HepG2 (cell line): Measurements from ENCODE around the gene GDA. TPM values are rescaled to one million over a fixed set of nuclear protein-coding genes. Genes with fewer than 3 reads are reported as not detected.

Experiments used
- ATAC-seq: fragments of 200-7000 bp; cut with Tn5 transposase; 3 replicates; pipeline ENCODE4 v1.9.1; 2020; ENCODE audit warnings: mild to moderate bottlenecking, moderate library complexity
- BruUV-seq: library from RNA; stranded (reverse); fragments of 400-500 nt; replicated peaks from 2 replicates; lab custom pipeline; 2021; lab: Mats Ljungman, UMichigan
- CTCF ChIA-PET: fragments of 300-600 bp; formaldehyde crosslinking; extraction: SDS; loops from one replicate; lab custom pipeline; 2021; ENCODE audit warnings: low total read pairs, inconsistent platforms, low intra/inter-chr PET ratio; lab: Yijun Ruan, JAX
- POLR2A ChIA-PET: fragments of 350-600 bp; sonication (Branson Sonifier 250); formaldehyde crosslinking; loops from one replicate; lab custom pipeline; 2020; ENCODE audit warnings: antibody characterized with exemption, inconsistent platforms; lab: Yijun Ruan, JAX
- DNase-seq: peaks from one replicate; pipeline ENCODE4 v3.0.0-alpha.2; 2015; ENCODE audit warnings: low spot score
- FAIRE-seq: peaks from 3 replicates; lab custom pipeline; 2011; peaks lifted over from hg19 to GRCh38; lab: Jason Lieb, UNC
- H2AFZ ChIP-seq: one replicate; pipeline ENCODE4 v1.6.1; 2011; ENCODE audit warnings: low read length, inconsistent platforms
- H3K27ac ChIP-seq: fragments of 300-600 bp; 3 replicates; pipeline ENCODE4 v1.8.0; 2011; ENCODE audit warnings: mixed run types, mild to moderate bottlenecking, mixed read lengths, low read length, inconsistent platforms; ENCODE audit not compliant: insufficient read depth; ENCODE audit errors: extremely low read length
- H3K27me3 ChIP-seq, 2 experiments: fragments of 200-600 bp in 1 of 2; 2 replicates in 1 of 2; 3 replicates in 1 of 2; pipeline versions ENCODE4 v1.6.0 to v1.8.0; 2011; ENCODE audit warnings: low read length in 2 of 2, mild to moderate bottlenecking in 2 of 2, moderate library complexity in 2 of 2, inconsistent platforms in 1 of 2; ENCODE audit not compliant: insufficient read depth in 2 of 2, control insufficient read depth in 1 of 2
- H3K36me3 ChIP-seq, 2 experiments: fragments of 200-600 bp in 1 of 2; replicated peaks in 1 of 2; 2 replicates in 1 of 2; 3 replicates in 1 of 2; pipeline versions ENCODE4 v1.5.1 to v1.8.0; 2011; ENCODE audit warnings: low read length in 2 of 2, inconsistent platforms in 1 of 2; ENCODE audit not compliant: insufficient read depth in 2 of 2, control insufficient read depth in 1 of 2
- H3K4me1 ChIP-seq: 2 replicates; pipeline ENCODE4 v1.5.1; 2012; ENCODE audit warnings: low read length, inconsistent platforms; ENCODE audit not compliant: insufficient read depth
- H3K4me2 ChIP-seq: 2 replicates; pipeline ENCODE4 v1.6.0; 2011; ENCODE audit warnings: low read depth, low read length, inconsistent platforms
- H3K4me3 ChIP-seq, 3 experiments: fragments of 200-600 bp in 1 of 3; sonication (generic), shearing (Covaris generic) in 1 of 3; replicated peaks in 1 of 3; 2 replicates each; pipeline ENCODE4 v1.5.1; 2011 to 2016; ENCODE audit warnings: low read length in 3 of 3, inconsistent platforms in 2 of 3, low read depth in 2 of 3, mild to moderate bottlenecking in 2 of 3, control low read depth in 1 of 3, mixed read lengths in 1 of 3; ENCODE audit not compliant: insufficient read depth in 1 of 3
- H3K79me2 ChIP-seq: one replicate; pipeline ENCODE4 v1.6.1; 2011; ENCODE audit warnings: low read length, inconsistent platforms; ENCODE audit not compliant: insufficient read depth
- H3K9ac ChIP-seq: 2 replicates; pipeline ENCODE4 v1.6.0; 2011; ENCODE audit warnings: mild to moderate bottlenecking, low read depth, low read length, inconsistent platforms; ENCODE audit not compliant: insufficient read depth
- H3K9me3 ChIP-seq: 2 replicates; pipeline ENCODE4 v1.5.1; 2012; ENCODE audit warnings: mild to moderate bottlenecking, low read length
- H4K20me1 ChIP-seq: 2 replicates; pipeline ENCODE4 v1.6.0; 2011; ENCODE audit warnings: inconsistent platforms, mild to moderate bottlenecking, low read length, moderate library complexity; ENCODE audit not compliant: insufficient read depth
- CREBL2 ChIP-seq: sonication (generic); formaldehyde crosslinking; IDR thresholded peaks from 2 replicates; pipeline ENCODE4 v1.8.1; 2023; ENCODE audit warnings: missing genetic modification reagents, mild to moderate bottlenecking, borderline replicate concordance
- EP300 ChIP-seq, 3 experiments: sonication (generic) in 1 of 3; formaldehyde crosslinking in 1 of 3; IDR thresholded peaks; 2 replicates each; pipeline versions ENCODE4 v1.5.1 to v1.6.1; 2011 to 2020; ENCODE audit warnings: low read depth in 2 of 3, low read length in 2 of 3, borderline replicate concordance in 1 of 3, improper control_type of control experiment in 1 of 3, mild to moderate bottlenecking in 1 of 3, missing genetic modification reagents in 1 of 3, moderate library complexity in 1 of 3
- GATAD2A ChIP-seq: IDR thresholded peaks from 2 replicates; pipeline ENCODE4 v1.6.1; 2016
- HOXA5 ChIP-seq: sonication (generic); formaldehyde crosslinking; IDR thresholded peaks from 2 replicates; pipeline ENCODE4 v1.4.0; 2020; ENCODE audit warnings: missing genetic modification reagents
- PAXIP1 ChIP-seq: sonication (generic); formaldehyde crosslinking; conservative IDR thresholded peaks from 2 replicates; pipeline ENCODE4 v1.4.0; 2020; ENCODE audit warnings: mild to moderate bottlenecking, missing genetic modification reagents, moderate library complexity
- PPARG ChIP-seq: conservative IDR thresholded peaks from 2 replicates; pipeline ENCODE4 v1.6.1; 2016; ENCODE audit warnings: missing biosample characterization, missing genetic modification reagents
- SOX6 ChIP-seq, 2 experiments: fragments of 450-650 bp in 1 of 2; sonication (generic) in 1 of 2; formaldehyde crosslinking in 1 of 2; IDR thresholded peaks; 2 replicates each; pipeline versions ENCODE4 v1.4.0 to v1.6.1; 2017 to 2020; ENCODE audit warnings: antibody characterized with exemption in 1 of 2, mild to moderate bottlenecking in 1 of 2, missing genetic modification reagents in 1 of 2
- ZBTB8A ChIP-seq: sonication (generic); formaldehyde crosslinking; IDR thresholded peaks from 2 replicates; pipeline ENCODE4 v1.4.0; 2020; ENCODE audit warnings: mild to moderate bottlenecking, low read depth, missing genetic modification reagents, borderline replicate concordance
- ZNF563 ChIP-seq: sonication (generic); formaldehyde crosslinking; IDR thresholded peaks from 2 replicates; pipeline ENCODE4 v1.8.0; 2022; ENCODE audit warnings: mild to moderate bottlenecking, moderate library complexity, missing genetic modification reagents
- WGBS: methylation state at CpG from one replicate; pipeline ENCODE4 v1.1.6; 2017; ENCODE audit warnings: low lambda C conversion rate; 5-methylcytosine and 5-hydroxymethylcytosine counted together
- in situ Hi-C: cut with HindIII; loops from 2 replicates; pipeline ENCODE4 v1.10.0; 2017; ENCODE audit warnings: low pct_unique_long_range_greater_than_20kb; ENCODE audit not compliant: extremely low pct_ligation_motif_present
- intact Hi-C: fragments of 100-400 bp; cut with micrococcal nuclease; formaldehyde crosslinking; loops from one replicate; pipeline ENCODE4 v1.10.0; 2022; ENCODE audit not compliant: unreplicated experiment
- polyA plus RNA-seq, 8 experiments: library from polyadenylated mRNA; depleted of rRNA in 3 of 8; stranded (reverse) in 7 of 8; unstranded in 1 of 8; fragments of >200 nt; fragmentation: Illumina TruSeq in 4 of 8; extraction: Trizol in 4 of 8; gene quantifications; 2 replicates each; pipeline versions ENCODE4 v1.2.1 to v1.2.3, GENCODE V29; 2011 to 2016; ENCODE audit warnings: low read depth in 4 of 8, missing spikeins in 1 of 8, mixed read lengths in 1 of 8; ENCODE audit not compliant: insufficient read depth in 1 of 8
- total RNA-seq, 5 experiments: library from RNA; depleted of rRNA; stranded (reverse); fragments of >200 nt; fragmentation: Illumina TruSeq; extraction: Trizol; gene quantifications; 2 replicates each; pipeline ENCODE4 v1.2.3, GENCODE V29; 2016; ENCODE audit warnings: low read depth in 1 of 5
- TF ChIP-seq, protein P1 (sequence below): sonication (generic); formaldehyde crosslinking; IDR thresholded peaks from 2 replicates; pipeline ENCODE4 v1.9.0; 2021; ENCODE audit warnings: mild to moderate bottlenecking, missing genetic modification reagents

GDA gene
- total and polyA plus RNA-seq, 2 of the 13 experiments (the other 11 are each of a cell fraction or from before 2014, with no cell fraction given) = 0.15 to 0.99 TPM

DNA sequence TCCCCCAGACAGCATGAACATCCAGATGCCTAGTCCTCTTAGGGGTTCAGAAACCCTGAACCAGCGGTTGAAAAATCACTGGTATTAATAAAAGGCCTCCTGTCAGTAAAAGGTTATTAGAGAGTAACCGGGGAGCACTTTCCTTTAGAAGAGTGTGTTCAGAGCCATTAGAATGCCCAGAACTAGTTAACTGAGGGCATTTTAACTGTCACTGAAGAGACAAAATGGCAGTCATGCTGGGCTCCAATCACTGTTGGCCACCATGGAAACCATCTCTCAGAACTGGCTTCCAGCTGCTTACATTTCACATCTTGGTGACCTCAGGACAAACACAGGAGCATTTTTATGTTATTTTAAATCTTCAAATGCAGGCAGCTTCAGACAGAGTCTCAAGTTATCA lies 36.2 kb upstream of the GDA start (continued):
- TF ChIP-seq, protein P1, sequence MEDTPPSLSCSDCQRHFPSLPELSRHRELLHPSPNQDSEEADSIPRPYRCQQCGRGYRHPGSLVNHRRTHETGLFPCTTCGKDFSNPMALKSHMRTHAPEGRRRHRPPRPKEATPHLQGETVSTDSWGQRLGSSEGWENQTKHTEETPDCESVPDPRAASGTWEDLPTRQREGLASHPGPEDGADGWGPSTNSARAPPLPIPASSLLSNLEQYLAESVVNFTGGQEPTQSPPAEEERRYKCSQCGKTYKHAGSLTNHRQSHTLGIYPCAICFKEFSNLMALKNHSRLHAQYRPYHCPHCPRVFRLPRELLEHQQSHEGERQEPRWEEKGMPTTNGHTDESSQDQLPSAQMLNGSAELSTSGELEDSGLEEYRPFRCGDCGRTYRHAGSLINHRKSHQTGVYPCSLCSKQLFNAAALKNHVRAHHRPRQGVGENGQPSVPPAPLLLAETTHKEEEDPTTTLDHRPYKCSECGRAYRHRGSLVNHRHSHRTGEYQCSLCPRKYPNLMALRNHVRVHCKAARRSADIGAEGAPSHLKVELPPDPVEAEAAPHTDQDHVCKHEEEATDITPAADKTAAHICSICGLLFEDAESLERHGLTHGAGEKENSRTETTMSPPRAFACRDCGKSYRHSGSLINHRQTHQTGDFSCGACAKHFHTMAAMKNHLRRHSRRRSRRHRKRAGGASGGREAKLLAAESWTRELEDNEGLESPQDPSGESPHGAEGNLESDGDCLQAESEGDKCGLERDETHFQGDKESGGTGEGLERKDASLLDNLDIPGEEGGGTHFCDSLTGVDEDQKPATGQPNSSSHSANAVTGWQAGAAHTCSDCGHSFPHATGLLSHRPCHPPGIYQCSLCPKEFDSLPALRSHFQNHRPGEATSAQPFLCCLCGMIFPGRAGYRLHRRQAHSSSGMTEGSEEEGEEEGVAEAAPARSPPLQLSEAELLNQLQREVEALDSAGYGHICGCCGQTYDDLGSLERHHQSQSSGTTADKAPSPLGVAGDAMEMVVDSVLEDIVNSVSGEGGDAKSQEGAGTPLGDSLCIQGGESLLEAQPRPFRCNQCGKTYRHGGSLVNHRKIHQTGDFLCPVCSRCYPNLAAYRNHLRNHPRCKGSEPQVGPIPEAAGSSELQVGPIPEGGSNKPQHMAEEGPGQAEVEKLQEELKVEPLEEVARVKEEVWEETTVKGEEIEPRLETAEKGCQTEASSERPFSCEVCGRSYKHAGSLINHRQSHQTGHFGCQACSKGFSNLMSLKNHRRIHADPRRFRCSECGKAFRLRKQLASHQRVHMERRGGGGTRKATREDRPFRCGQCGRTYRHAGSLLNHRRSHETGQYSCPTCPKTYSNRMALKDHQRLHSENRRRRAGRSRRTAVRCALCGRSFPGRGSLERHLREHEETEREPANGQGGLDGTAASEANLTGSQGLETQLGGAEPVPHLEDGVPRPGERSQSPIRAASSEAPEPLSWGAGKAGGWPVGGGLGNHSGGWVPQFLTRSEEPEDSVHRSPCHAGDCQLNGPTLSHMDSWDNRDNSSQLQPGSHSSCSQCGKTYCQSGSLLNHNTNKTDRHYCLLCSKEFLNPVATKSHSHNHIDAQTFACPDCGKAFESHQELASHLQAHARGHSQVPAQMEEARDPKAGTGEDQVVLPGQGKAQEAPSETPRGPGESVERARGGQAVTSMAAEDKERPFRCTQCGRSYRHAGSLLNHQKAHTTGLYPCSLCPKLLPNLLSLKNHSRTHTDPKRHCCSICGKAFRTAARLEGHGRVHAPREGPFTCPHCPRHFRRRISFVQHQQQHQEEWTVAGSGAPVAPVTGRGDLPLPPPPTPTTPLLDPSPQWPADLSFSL (CRISPR knock-in tag) = no peak

- ChIA-PET CTCF (no interaction called here), POLR2A (interaction anchor here (1.1 kb wide), 1 partner anchor 10 kb away, joined by 4 read pairs; no protein-coding TSS in a partner anchor)
- H3K4me3 ChIP-seq = peak overlapping the region in 2 of 3 experiments; percentile 7 to 15; a peak in 1 of 6 replicates
- H3K9me3 ChIP-seq = no peaks in the 10 kb centered on the region
- in situ Hi-C loops = no loop called here
- BruUV-seq = no TSS peak
- no peak for DNase-seq
- peak overlapping the region; percentile 58 for H3K4me2 ChIP-seq
- H3K36me3 ChIP-seq = no peaks in the 10 kb centered on the region
- peak; percentile 68 for ATAC-seq
- peak overlapping the region; percentile 5; the same call in 1 of the 2 replicates for H3K9ac ChIP-seq
- no peak overlapping the region for H2AFZ ChIP-seq
- WGBS = 13% methylated on average over 2 of the region's 2 CpGs
- H4K20me1 ChIP-seq = no peaks in the 10 kb centered on the region
- no peaks in the 10 kb centered on the region for H3K27me3 ChIP-seq
- H3K27ac ChIP-seq = peak overlapping the region; percentile 57
- intact Hi-C loops = no loop called here
- no peaks in the 10 kb centered on the region for H3K79me2 ChIP-seq
- no peak for FAIRE-seq
- H3K4me1 ChIP-seq = peaks cover 47% of the 10 kb centered on the region
- TF ChIP-seq HOXA5 (CRISPR knock-in tag) (0 out of 2 replicates have a peak, but pooled peaks have one; percentile 9), EP300 (IDR thresholded peaks at IDR 0.05; ENCODE audit: low read depth in 2 of 2, low read length in 2 of 2) (peak in 1 of 2 experiments; percentile 11; a peak in 1 of 4 replicates), EP300 (CRISPR knock-in tag; IDR thresholded peaks at IDR 0.05; ENCODE audit: borderline replicate concordance) (no peak), PPARG (no peak), PAXIP1 (CRISPR knock-in tag) (0 out of 2 replicates have a peak, but pooled peaks have one; percentile 49), GATAD2A (peak; percentile 13; the same call in 1 of the 2 replicates), ZNF563 (CRISPR knock-in tag) (no peak), SOX6 (IDR thresholded peaks at IDR 0.05) (no peak), SOX6 (CRISPR knock-in tag; IDR thresholded peaks at IDR 0.05) (peak; percentile 30; the same call in 1 of the 2 replicates), CREBL2 (CRISPR knock-in tag) (no peak), ZBTB8A (no peak)
Measured at GRCh38 chr9:72119853-72120252, 29.4 kb upstream of the GDA start.
